GM12872 (cell line): Measurements from ENCODE around the gene CPA3.

Experiments used
- CTCF ChIP-seq: IDR thresholded peaks from 3 replicates; pipeline ENCODE4 v1.5.1; 2011; ENCODE audit warnings: low read depth, mild to moderate bottlenecking, low read length, moderate library complexity; ENCODE audit not compliant: insufficient read depth

Gene CPA3

GRCh38 chr3:148827585-148827984, 37.5 kb upstream of the CPA3 start, which contains the start of gene CPB1:
Gene CPB1, plus strand, starts transcription at chr3:148827811. Its CDS starts 13 bp downstream, at chr3:148827824.
- no peak for TF ChIP-seq CTCF

- TF ChIP-seq CTCF, result no peak
These were observed 36.9 kb upstream of the CPA3 start for GRCh38 chr3:148828136-148828690.

GRCh38 chr3:148829926-148830325, 35.2 kb upstream of the CPA3 start:
- no peak for TF ChIP-seq CTCF

- TF ChIP-seq CTCF, result no peak
These were observed 31.9 kb upstream of the CPA3 start for GRCh38 chr3:148833223-148833622.

GRCh38 chr3:148839805-148840204, 25.3 kb upstream of the CPA3 start:
- TF ChIP-seq CTCF, result no peak

GRCh38 chr3:148840451-148840850, 24.6 kb upstream of the CPA3 start:
- no peak for TF ChIP-seq CTCF

- no peak for TF ChIP-seq CTCF
These were observed 19.2 kb upstream of the CPA3 start for GRCh38 chr3:148845756-148846395.

GRCh38 chr3:148847351-148847750, 17.7 kb upstream of the CPA3 start:
- no peak for TF ChIP-seq CTCF
